Skin epidermis (tissue), 12 donors: Measurements from ENCODE around the gene REST.

ENCODE experiments used
- H3K27ac ChIP-seq, 21 experiments: fragments of 200-600 bp; sonication (generic) in 11 of 21; one replicate each; pipeline ENCODE4 v1.5.0; 2020; ENCODE audit warnings: mild to moderate bottlenecking in 3 of 21, inconsistent platforms in 2 of 21, moderate library complexity in 2 of 21
- H3K4me3 ChIP-seq, 7 experiments: fragments of 200-600 bp; sonication (generic) in 2 of 7; one replicate each; pipeline ENCODE4 v1.5.0; 2020; ENCODE audit warnings: inconsistent platforms in 2 of 7, mild to moderate bottlenecking in 2 of 7, moderate library complexity in 1 of 7

Gene REST

DNA sequence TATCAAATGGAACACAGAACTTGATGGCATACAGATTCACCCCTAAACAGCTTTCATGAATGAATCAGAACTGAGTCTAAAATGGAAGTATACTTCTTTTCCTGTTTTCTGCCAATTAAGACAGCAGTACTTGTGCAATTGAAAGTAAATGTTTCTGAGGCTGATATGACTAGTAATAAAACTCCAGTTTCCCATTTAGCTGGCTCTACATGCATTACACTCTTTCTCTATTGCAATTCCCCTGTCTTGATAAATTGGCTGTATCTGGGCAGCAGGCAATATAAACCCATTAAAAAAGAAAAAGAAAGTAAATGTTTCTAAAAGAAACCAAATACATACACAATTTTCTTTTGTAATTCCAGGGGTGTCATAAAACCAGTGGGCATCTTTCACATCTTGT lies 65.1 kb downstream of the REST start:
- no peak overlapping the region for H3K27ac ChIP-seq
- no peak overlapping the region for H3K4me3 ChIP-seq

GRCh38 chr4:56973336-56973735 lies 65.6 kb downstream of the REST start:
- H3K4me3 ChIP-seq: no peak overlapping the region
- no peak overlapping the region for H3K27ac ChIP-seq

- peak overlapping the region; percentile 88 to 98 (median 90) for H3K4me3 ChIP-seq
- peak overlapping the region in 20 of 21 experiments; percentile 8 to 94 (median 86) for H3K27ac ChIP-seq
These were observed 68.7 kb downstream of the REST start for GRCh38 chr4:56976283-56976836.

DNA sequence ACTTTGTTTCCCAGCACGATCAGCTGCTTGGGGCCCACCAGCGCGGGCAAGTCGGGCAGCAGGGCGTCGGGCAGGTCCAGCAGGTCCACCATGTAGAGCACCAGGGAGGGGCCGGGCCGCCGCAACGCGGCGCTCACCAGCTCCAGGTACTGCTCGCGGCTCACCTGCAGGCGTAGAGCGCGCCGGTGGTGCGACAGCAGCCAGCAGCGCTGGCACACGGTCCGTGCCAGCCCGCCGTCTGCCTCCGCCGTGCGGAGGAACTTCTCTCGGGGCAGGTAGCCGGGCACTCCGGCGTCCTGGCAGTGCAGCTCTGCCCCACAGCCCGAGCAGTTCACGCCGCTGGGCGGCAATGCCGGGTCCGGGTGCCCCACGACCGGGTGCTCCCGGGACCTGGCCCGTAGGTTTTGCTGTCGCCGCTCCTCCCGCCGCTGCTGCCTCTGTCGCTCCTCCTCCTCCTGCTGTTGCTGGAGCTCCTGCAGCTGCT lies 69.2 kb downstream of the REST start:
- H3K4me3 ChIP-seq: peak overlapping the region; percentile 88 to 98 (median 90)
- H3K27ac ChIP-seq: peak overlapping the region; percentile 8 to 94 (median 84)

DNA sequence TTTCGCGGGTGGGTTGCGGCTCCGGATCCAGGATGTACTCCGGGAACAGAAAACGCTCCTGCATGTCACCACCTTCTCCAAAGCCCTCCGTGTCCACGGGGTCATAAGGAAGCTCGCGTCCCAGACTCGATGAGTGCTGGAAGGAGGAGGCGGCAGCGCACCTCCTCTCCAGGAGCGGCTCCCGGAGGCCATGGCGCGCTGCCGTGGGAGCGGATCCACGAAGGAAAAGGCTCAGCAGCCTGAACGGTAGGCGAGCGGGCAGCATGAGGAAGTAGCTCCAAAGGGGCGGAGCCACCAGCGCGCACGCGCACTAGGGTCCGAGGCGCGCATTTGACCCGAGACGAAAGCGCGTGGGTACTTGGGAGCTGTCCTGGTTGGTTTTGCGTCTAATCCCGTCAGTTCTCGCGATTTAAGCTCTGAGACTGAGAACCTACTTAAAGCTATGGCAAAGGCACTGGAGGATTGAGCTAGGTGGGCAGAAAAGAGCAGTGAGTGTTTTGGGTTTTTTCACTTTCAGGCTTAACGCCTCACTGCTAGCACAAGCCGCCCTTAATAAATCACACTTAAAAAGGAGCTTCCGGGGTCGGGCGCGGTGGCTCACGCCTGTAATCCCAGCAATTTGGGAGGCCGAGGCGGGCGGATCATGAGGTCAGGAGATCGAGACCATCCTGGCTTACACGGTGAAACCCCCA lies 69.8 kb downstream of the REST start, which contains the start of gene NOA1:
Gene NOA1 (minus strand): TSS at position 286 of the 692 bp plus-strand sequence. CDS start 21 bp downstream, at position 265.
- Histone ChIP-seq H3K4me3 (peak within 1 kb of the TSS; percentile 88 to 98 (median 90)), H3K27ac (peak within 1 kb of the TSS; percentile 45 to 94 (median 84))

GRCh38 chr4:56978750-56979303 lies 71.1 kb downstream of the REST start, which contains the start of gene POLR2B:
Gene POLR2B, plus strand, starts transcription at chr4:56978896. Its CDS starts 90 bp downstream, at chr4:56978986.
- Histone ChIP-seq H3K27ac (peak within 1 kb of the TSS; percentile 45 to 94 (median 84)), H3K4me3 (peak within 1 kb of the TSS; percentile 88 to 98 (median 90))

GRCh38 chr4:56979421-56980072 lies 71.8 kb downstream of the REST start:
- H3K4me3 ChIP-seq: peak overlapping the region; percentile 88 to 98 (median 90)
- peak overlapping the region in 20 of 21 experiments; percentile 65 to 94 (median 86) for H3K27ac ChIP-seq

GRCh38 chr4:56981795-56982201 lies 74.1 kb downstream of the REST start:
- Histone ChIP-seq H3K27ac (peak overlapping the region in 1 of 21 experiments; percentile 14), H3K4me3 (no peak overlapping the region)

GRCh38 chr4:56986192-56986591 lies 78.5 kb downstream of the REST start:
- Histone ChIP-seq H3K27ac (no peak overlapping the region), H3K4me3 (no peak overlapping the region)

DNA sequence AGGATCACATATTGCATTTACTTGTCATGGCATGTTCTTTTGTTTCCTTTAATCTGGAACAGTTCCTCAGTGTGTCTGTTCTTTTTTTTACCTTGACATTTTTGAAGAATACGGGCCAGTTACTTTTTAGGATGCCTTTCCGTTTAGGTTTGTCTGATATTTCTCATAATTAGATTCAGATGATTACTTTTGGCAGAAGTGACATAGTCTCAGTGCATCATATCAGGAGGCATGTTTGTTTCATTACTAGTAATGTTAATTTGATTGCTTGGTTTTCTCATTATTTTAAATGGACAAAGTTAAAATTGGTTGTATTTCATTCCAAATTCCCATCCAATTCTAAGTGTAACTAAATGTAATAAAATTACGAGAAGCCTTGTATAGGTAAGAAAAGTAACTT lies 79.3 kb downstream of the REST start:
- H3K4me3 ChIP-seq: no peak overlapping the region
- H3K27ac ChIP-seq: no peak overlapping the region

- Histone ChIP-seq H3K27ac (no peak overlapping the region), H3K4me3 (no peak overlapping the region)
These were observed 82.6 kb downstream of the REST start for GRCh38 chr4:56990109-56990905.

DNA sequence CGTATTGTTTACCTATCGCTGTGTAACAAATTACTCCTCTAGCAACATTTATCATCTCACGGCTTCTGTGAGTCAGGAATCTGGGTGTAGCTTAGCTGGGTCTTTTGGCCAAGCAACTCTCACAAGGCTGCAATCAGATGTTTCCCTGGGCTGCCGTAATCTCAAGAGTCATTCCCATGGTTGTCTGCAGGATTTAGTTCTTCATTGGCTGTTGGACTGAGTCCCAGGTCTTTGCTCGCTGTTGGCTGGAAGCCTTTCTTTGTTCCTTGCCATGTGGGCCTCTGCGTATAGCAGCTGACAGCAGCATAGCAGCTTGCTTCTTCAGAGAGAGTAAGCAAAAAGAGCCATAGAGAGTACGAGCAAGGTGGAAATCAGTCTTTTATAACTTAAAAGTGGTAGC lies 87.8 kb downstream of the REST start:
- H3K27ac ChIP-seq: peak overlapping the region in 2 of 21 experiments; percentile 21 to 60
- H3K4me3 ChIP-seq: no peak overlapping the region

GRCh38 chr4:56999751-57000150 lies 92.1 kb downstream of the REST start:
- H3K27ac ChIP-seq: no peak overlapping the region

GRCh38 chr4:57013543-57014120 lies 105.9 kb downstream of the REST start:
- Histone ChIP-seq H3K4me3 (no peak overlapping the region), H3K27ac (no peak overlapping the region)

More at GRCh38 chr4:56999751-57000150, 92.1 kb downstream of the REST start:
- no peak overlapping the region for H3K4me3 ChIP-seq
